CD14-positive monocyte (primary cell): ENCODE results near the gene CLTCL1. TPM values are rescaled to one million over a fixed set of nuclear protein-coding genes. Genes with fewer than 3 reads are reported as not detected.
"Not testable (repeated sequence)": the region's sequence is repeated elsewhere in the genome, so short reads cannot be mapped to it uniquely, and the experiment has no call there.

Source experiments
- DNase-seq, 3 donors: peaks; one replicate each; pipeline ENCODE4 v3.0.0-alpha.2; 2011 to 2022
- H2AFZ ChIP-seq: 2 replicates; pipeline ENCODE4 v1.6.0; 2012; ENCODE audit warnings: mild to moderate bottlenecking, low read depth, low read length, inconsistent platforms; ENCODE audit not compliant: insufficient read depth, poor library complexity, severe bottlenecking
- H3K27ac ChIP-seq, 2 donors: 1 replicate in 1 of 2; 2 replicates in 1 of 2; pipeline ENCODE4 v1.5.1; 2012 to 2013; ENCODE audit warnings: low read length in 2 of 2, control low read depth in 1 of 2, inconsistent platforms in 1 of 2, low read depth in 1 of 2, mild to moderate bottlenecking in 1 of 2
- H3K27me3 ChIP-seq, 2 donors: one replicate each; pipeline versions ENCODE4 v1.6.0 to v1.6.1; 2011 to 2013; ENCODE audit warnings: low read length in 2 of 2; ENCODE audit not compliant: control insufficient read depth in 2 of 2, insufficient read depth in 2 of 2
- H3K36me3 ChIP-seq, 2 donors: replicated peaks in 1 of 2; 1 replicate in 1 of 2; 2 replicates in 1 of 2; pipeline versions ENCODE4 v1.5.1 to v1.6.1; 2012 to 2013; ENCODE audit warnings: low read length in 2 of 2, control low read depth in 1 of 2, inconsistent platforms in 1 of 2, mild to moderate bottlenecking in 1 of 2; ENCODE audit not compliant: insufficient read depth in 2 of 2, control insufficient read depth in 1 of 2
- H3K4me1 ChIP-seq, 2 donors: 1 replicate in 1 of 2; 2 replicates in 1 of 2; pipeline versions ENCODE4 v1.5.1 to v1.6.1; 2012 to 2013; ENCODE audit warnings: low read length in 2 of 2, control low read depth in 1 of 2, inconsistent platforms in 1 of 2, mild to moderate bottlenecking in 1 of 2, moderate library complexity in 1 of 2; ENCODE audit not compliant: insufficient read depth in 2 of 2, control insufficient read depth in 1 of 2
- H3K4me2 ChIP-seq: replicated peaks from 2 replicates; pipeline ENCODE3; 2012; ENCODE audit warnings: low read length, moderate library complexity, mild to moderate bottlenecking; ENCODE audit not compliant: poor library complexity, severe bottlenecking; ENCODE audit errors: extremely low read depth
- H3K4me3 ChIP-seq, 3 experiments: fragments of 200-600 bp in 1 of 3; sonication (generic) in 1 of 3; replicated peaks in 1 of 3; 1 replicate in 2 of 3; 2 replicates in 1 of 3; pipeline ENCODE4 v1.5.1; 2011 to 2013; ENCODE audit warnings: low read length in 3 of 3, mild to moderate bottlenecking in 3 of 3, control low read depth in 2 of 3, low read depth in 2 of 3, inconsistent platforms in 1 of 3, moderate library complexity in 1 of 3
- H3K79me2 ChIP-seq: 2 replicates; pipeline ENCODE4 v1.6.0; 2012; ENCODE audit warnings: mild to moderate bottlenecking, control low read depth, inconsistent platforms, low read length, moderate library complexity; ENCODE audit not compliant: insufficient read depth
- H3K9ac ChIP-seq: 2 replicates; pipeline ENCODE4 v1.6.0; 2017; ENCODE audit warnings: low read length, mild to moderate bottlenecking; ENCODE audit not compliant: insufficient read depth, poor library complexity, severe bottlenecking
- H3K9me3 ChIP-seq, 2 donors: replicated peaks in 1 of 2; 1 replicate in 1 of 2; 2 replicates in 1 of 2; pipeline versions ENCODE4 v1.5.1 to v1.6.1; 2012 to 2013; ENCODE audit warnings: low read length in 2 of 2, control low read depth in 1 of 2; ENCODE audit not compliant: control insufficient read depth in 1 of 2, insufficient read depth in 1 of 2
- H4K20me1 ChIP-seq: 2 replicates; pipeline ENCODE4 v1.6.0; 2012; ENCODE audit warnings: mild to moderate bottlenecking, low read length, control low read depth, moderate library complexity; ENCODE audit not compliant: insufficient read depth
- H3K27ac Mint-ChIP-seq, 7 donors: one replicate each; pipeline ENCODE4 v1.8.0; 2020; ENCODE audit warnings: mild to moderate bottlenecking in 7 of 7, mixed read lengths in 7 of 7, moderate library complexity in 6 of 7, inconsistent platforms in 2 of 7
- H3K27me3 Mint-ChIP-seq, 3 donors: one replicate each; pipeline ENCODE4 v1.8.0; 2021 to 2022; ENCODE audit warnings: low read depth in 3 of 3, mild to moderate bottlenecking in 3 of 3, mixed read lengths in 3 of 3, moderate library complexity in 3 of 3, inconsistent platforms in 1 of 3
- H3K36me3 Mint-ChIP-seq, 2 donors: one replicate each; pipeline ENCODE4 v1.8.0; 2020; ENCODE audit warnings: mixed read lengths in 2 of 2, inconsistent platforms in 1 of 2, mild to moderate bottlenecking in 1 of 2
- H3K4me1 Mint-ChIP-seq: one replicate; pipeline ENCODE4 v1.8.0; 2020; ENCODE audit warnings: mild to moderate bottlenecking, mixed read lengths
- H3K4me3 Mint-ChIP-seq, 2 donors: one replicate each; pipeline ENCODE4 v1.8.0; 2020; ENCODE audit warnings: mild to moderate bottlenecking in 2 of 2, mixed read lengths in 2 of 2, moderate library complexity in 1 of 2
- H3K9me3 Mint-ChIP-seq, 7 donors: one replicate each; pipeline ENCODE4 v1.8.0; 2020 to 2022; ENCODE audit warnings: mixed read lengths in 7 of 7, mild to moderate bottlenecking in 6 of 7, moderate library complexity in 6 of 7, inconsistent platforms in 2 of 7
- WGBS: methylation state at CpG from one replicate; pipeline ENCODE4 v1.1.5; 2013; ENCODE audit warnings: missing lambda C conversion rate; ENCODE audit not compliant: insufficient coverage; 5-methylcytosine and 5-hydroxymethylcytosine counted together
- intact Hi-C, 2 donors: fragments of 100-400 bp; cut with micrococcal nuclease; formaldehyde crosslinking; loops; one replicate each; pipeline versions ENCODE4 v1.15.0 to v1.15.1; 2023
- polyA plus RNA-seq, 3 donors: library from polyadenylated mRNA; depleted of rRNA in 1 of 3; unstranded in 2 of 3; stranded (reverse) in 1 of 3; fragments of 300-500 nt in 2 of 3; fragments of >200 nt in 1 of 3; fragmentation: Illumina TruSeq in 2 of 3; gene quantifications; 1 replicate in 2 of 3; 2 replicates in 1 of 3; pipeline ENCODE4 v1.2.3, GENCODE V29; 2012 to 2021
- TF ChIP-seq, protein P1 (sequence below): fragments of 200-600 bp; IDR thresholded peaks from one replicate; pipeline ENCODE4 v1.8.0; 2022; ENCODE audit warnings: antibody characterized with exemption, mild to moderate bottlenecking

Gene CLTCL1
- polyA plus RNA-seq, 3 donors, result 5.1 to 17.0 (median 6.1) TPM

DNA sequence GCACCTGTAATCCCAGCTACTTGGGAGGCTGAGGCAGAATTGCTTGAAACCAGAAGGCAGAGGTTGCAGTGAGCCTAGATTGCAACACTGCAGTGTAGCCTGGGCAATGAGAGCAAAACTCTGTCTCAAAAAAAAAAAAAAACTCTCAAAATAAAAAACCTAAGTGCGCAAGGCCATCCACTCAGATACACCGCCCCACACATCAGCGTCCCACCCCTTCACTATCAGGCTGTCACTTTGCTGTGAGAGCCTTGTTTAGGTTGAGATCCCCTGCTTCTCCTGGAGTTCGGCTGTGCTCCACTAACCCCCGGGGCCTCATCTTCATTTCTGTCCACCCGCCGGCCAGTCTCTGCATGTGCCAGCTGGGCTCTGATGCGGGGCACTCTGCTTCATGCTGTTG lies 125.1 kb downstream of the CLTCL1 start:
- H3K27me3 ChIP-seq, result peaks cover 21 to 48% of the 10 kb centered on the region in 2 donors
- no peaks in the 10 kb centered on the region for H4K20me1 ChIP-seq
- H3K27me3 Mint-ChIP-seq, result peaks cover 47 to 66% (median 56%) of the 10 kb centered on the region in 3 donors
- no peak for DNase-seq
- H3K4me1 Mint-ChIP-seq, result peaks cover 16% of the 10 kb centered on the region
- TF ChIP-seq, protein P1, sequence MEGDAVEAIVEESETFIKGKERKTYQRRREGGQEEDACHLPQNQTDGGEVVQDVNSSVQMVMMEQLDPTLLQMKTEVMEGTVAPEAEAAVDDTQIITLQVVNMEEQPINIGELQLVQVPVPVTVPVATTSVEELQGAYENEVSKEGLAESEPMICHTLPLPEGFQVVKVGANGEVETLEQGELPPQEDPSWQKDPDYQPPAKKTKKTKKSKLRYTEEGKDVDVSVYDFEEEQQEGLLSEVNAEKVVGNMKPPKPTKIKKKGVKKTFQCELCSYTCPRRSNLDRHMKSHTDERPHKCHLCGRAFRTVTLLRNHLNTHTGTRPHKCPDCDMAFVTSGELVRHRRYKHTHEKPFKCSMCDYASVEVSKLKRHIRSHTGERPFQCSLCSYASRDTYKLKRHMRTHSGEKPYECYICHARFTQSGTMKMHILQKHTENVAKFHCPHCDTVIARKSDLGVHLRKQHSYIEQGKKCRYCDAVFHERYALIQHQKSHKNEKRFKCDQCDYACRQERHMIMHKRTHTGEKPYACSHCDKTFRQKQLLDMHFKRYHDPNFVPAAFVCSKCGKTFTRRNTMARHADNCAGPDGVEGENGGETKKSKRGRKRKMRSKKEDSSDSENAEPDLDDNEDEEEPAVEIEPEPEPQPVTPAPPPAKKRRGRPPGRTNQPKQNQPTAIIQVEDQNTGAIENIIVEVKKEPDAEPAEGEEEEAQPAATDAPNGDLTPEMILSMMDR, result no peak
- H3K27ac ChIP-seq, result no peak overlapping the region
- no peak overlapping the region for H3K4me2 ChIP-seq
- no peak overlapping the region for H3K4me3 ChIP-seq
- H2AFZ ChIP-seq, result no peak overlapping the region
- H3K79me2 ChIP-seq, result peaks cover 3% of the 10 kb centered on the region
- 91% methylated on average over 8 of the region's 8 CpGs for WGBS
- peak overlapping the region in 1 of 2 donors; percentile 11 for H3K4me3 Mint-ChIP-seq
- no peaks in the 10 kb centered on the region for H3K36me3 ChIP-seq
- H3K9me3 Mint-ChIP-seq, result peaks cover 0 to 21% (median 9%) of the 10 kb centered on the region in 7 donors
- peaks cover 0 to 12% of the 10 kb centered on the region in 2 donors for H3K9me3 ChIP-seq
- peaks cover 0 to 4% of the 10 kb centered on the region in 2 donors for H3K36me3 Mint-ChIP-seq
- H3K27ac Mint-ChIP-seq, result no peak overlapping the region
- no peak overlapping the region for H3K9ac ChIP-seq
- intact Hi-C loops, result no loop called here
- H3K4me1 ChIP-seq, result peaks cover 14 to 21% of the 10 kb centered on the region in 2 donors

DNA sequence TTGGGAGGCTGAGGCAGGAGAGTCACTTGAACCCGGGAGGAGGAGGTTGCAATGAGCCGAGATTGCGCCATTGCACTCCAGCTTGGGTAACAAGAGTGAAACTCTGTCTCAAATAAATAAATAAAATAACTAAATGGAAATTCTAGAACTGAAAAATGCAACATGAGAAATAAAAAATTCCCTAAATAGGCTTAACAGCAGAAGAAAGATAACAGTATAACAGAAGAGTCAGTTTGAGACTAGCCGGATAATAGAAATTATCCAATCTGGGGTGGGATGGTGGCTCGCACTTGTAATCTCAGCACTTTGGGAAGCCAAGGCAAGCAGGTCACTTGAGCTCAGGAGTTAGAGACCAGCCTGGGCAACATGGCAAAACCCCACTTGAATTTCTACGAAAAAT lies 127.1 kb downstream of the CLTCL1 start:
- Histone ChIP-seq H3K36me3 (no peaks in the 10 kb centered on the region), H3K27ac (no peak overlapping the region), H3K4me1 (peaks cover 2 to 10% of the 10 kb centered on the region in 2 donors), H3K4me3 (no peak overlapping the region), H3K9ac (no peak overlapping the region), H3K4me2 (no peak overlapping the region), H2AFZ (no peak overlapping the region), H3K27me3 (peaks cover 12 to 31% of the 10 kb centered on the region in 2 donors), H4K20me1 (no peaks in the 10 kb centered on the region), H3K79me2 (no peaks in the 10 kb centered on the region), H3K9me3 (peaks cover 0 to 12% of the 10 kb centered on the region in 2 donors)
- no peak for DNase-seq
- H3K27ac Mint-ChIP-seq, result no peak overlapping the region
- H3K4me1 Mint-ChIP-seq, result peaks cover 15% of the 10 kb centered on the region
- H3K9me3 Mint-ChIP-seq, result peaks cover 0 to 20% (median 7%) of the 10 kb centered on the region in 7 donors
- peaks cover 30 to 52% (median 42%) of the 10 kb centered on the region in 3 donors for H3K27me3 Mint-ChIP-seq
- TF ChIP-seq, protein P1, result no peak
- H3K36me3 Mint-ChIP-seq, result peaks cover 0 to 4% of the 10 kb centered on the region in 2 donors
- no peak overlapping the region for H3K4me3 Mint-ChIP-seq
- intact Hi-C loops, result no loop called here
- WGBS, result 100% methylated on average over 3 of the region's 6 CpGs

DNA sequence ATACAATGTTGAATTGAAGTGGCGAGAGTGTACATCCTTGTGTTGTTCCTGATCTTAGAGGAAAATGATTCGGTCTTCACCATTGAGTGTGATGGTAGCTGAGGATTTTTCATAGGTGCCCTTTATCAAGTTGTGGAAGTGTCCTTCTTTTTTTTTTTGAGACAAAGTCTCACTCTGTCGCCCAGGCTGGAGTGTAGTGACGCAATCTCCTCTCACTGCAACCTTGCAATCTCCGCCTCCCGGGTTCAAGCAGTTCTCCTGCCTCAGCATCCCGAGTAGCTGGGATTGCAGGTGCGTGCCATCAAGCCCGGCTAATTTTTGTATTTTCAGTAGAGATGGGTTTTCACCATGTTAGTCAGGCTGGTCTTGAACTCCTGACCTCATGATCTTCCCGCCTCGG lies 132.9 kb downstream of the CLTCL1 start:
- H3K9ac ChIP-seq, H3K4me3 ChIP-seq, H2AFZ ChIP-seq, H3K36me3 Mint-ChIP-seq, H3K9me3 ChIP-seq, H3K9me3 Mint-ChIP-seq, H3K27me3 ChIP-seq, H3K79me2 ChIP-seq, H3K36me3 ChIP-seq, H3K4me3 Mint-ChIP-seq, H3K4me2 ChIP-seq, DNase-seq, H3K27ac ChIP-seq, H4K20me1 ChIP-seq, intact Hi-C loops: not testable (repeated sequence)
- peaks cover 9 to 18% of the 10 kb centered on the region in 2 donors for H3K4me1 ChIP-seq
- Mint-ChIP-seq H3K27me3 (peaks cover 5 to 20% (median 17%) of the 10 kb centered on the region in 3 donors), H3K27ac (peak overlapping the region in 1 of 7 donors; percentile 68), H3K4me1 (peaks cover 23% of the 10 kb centered on the region)
- 87% methylated on average over 6 of the region's 11 CpGs for WGBS
